TTC549 (cell line): ENCODE results near the gene SUPT4H1.

Source experiments
- FAIRE-seq: peaks from 2 replicates; lab custom pipeline; 2012; peaks lifted over from hg19 to GRCh38; lab: Jason Lieb, UNC

Gene SUPT4H1

GRCh38 chr17:58339755-58340404, 12.1 kb downstream of the SUPT4H1 start:
- no peak for FAIRE-seq

- FAIRE-seq, result no peak
Observed at GRCh38 chr17:58338841-58339754, 12.9 kb downstream of the SUPT4H1 start.

GRCh38 chr17:58338454-58338840, 13.6 kb downstream of the SUPT4H1 start:
- no peak for FAIRE-seq

GRCh38 chr17:58337600-58338453, 14.2 kb downstream of the SUPT4H1 start:
- FAIRE-seq, result no peak

- no peak for FAIRE-seq
Observed at GRCh38 chr17:58337210-58337599, 14.8 kb downstream of the SUPT4H1 start.

GRCh38 chr17:58336456-58337209, 15.4 kb downstream of the SUPT4H1 start:
- FAIRE-seq, result no peak

GRCh38 chr17:58335779-58336455, 16.1 kb downstream of the SUPT4H1 start:
- no peak for FAIRE-seq

- no peak for FAIRE-seq
Observed at GRCh38 chr17:58335061-58335731, 16.8 kb downstream of the SUPT4H1 start.

- no peak for FAIRE-seq
Observed at GRCh38 chr17:58334661-58335060, 17.3 kb downstream of the SUPT4H1 start.

GRCh38 chr17:58334256-58334655, 17.7 kb downstream of the SUPT4H1 start:
- no peak for FAIRE-seq

- FAIRE-seq, result no peak
Observed at GRCh38 chr17:58333736-58334207, 18.2 kb downstream of the SUPT4H1 start.

- FAIRE-seq, result no peak
Observed at GRCh38 chr17:58332778-58333735, 18.9 kb downstream of the SUPT4H1 start.

- no peak for FAIRE-seq
Observed at GRCh38 chr17:58331815-58332777, 19.9 kb downstream of the SUPT4H1 start.

- FAIRE-seq, result no peak
Observed at GRCh38 chr17:58330997-58331814, 20.8 kb downstream of the SUPT4H1 start.

GRCh38 chr17:58330538-58330996, 21.4 kb downstream of the SUPT4H1 start:
- FAIRE-seq, result no peak

- no peak for FAIRE-seq
Observed at GRCh38 chr17:58329810-58330537, 22.0 kb downstream of the SUPT4H1 start.
